Measurements from ENCODE around the gene TMEM235. TPM values are rescaled to one million over a fixed set of nuclear protein-coding genes. Genes with fewer than 3 reads are reported as not detected.
A peak's percentile ranks its signal among the peaks of the same experiment; 100 is the strongest.

TMEM235 gene
- total RNA-seq, 1 donor, result not detected

GRCh38 chr17:78238823-78239488 is 7.5 kb downstream of the TMEM235 start:
- no peak for DNase-seq (ENCODE audit: low read depth)
- no peak overlapping the region for H3K4me3 ChIP-seq (ENCODE audit: low read depth, low read length)
- no peak for TF ChIP-seq CTCF (IDR thresholded peaks at IDR 0.05; ENCODE audit: insufficient read depth, low read depth, low read length)

- TF ChIP-seq CTCF (IDR thresholded peaks at IDR 0.05; ENCODE audit: insufficient read depth, low read depth, low read length), result no peak
- no peak for DNase-seq (ENCODE audit: low read depth)
- H3K4me3 ChIP-seq (ENCODE audit: low read depth, low read length), result no peak overlapping the region
Measured at GRCh38 chr17:78239489-78239931, 8.1 kb downstream of the TMEM235 start.

GRCh38 chr17:78240012-78240655 is 8.7 kb downstream of the TMEM235 start:
- no peak for DNase-seq (ENCODE audit: low read depth)
- no peak for TF ChIP-seq CTCF (IDR thresholded peaks at IDR 0.05; ENCODE audit: insufficient read depth, low read depth, low read length)
- H3K4me3 ChIP-seq (ENCODE audit: low read depth, low read length), result no peak overlapping the region

GRCh38 chr17:78240839-78241238 is 9.4 kb downstream of the TMEM235 start:
- TF ChIP-seq CTCF (IDR thresholded peaks at IDR 0.05; ENCODE audit: insufficient read depth, low read depth, low read length), result no peak
- H3K4me3 ChIP-seq (ENCODE audit: low read depth, low read length), result no peak overlapping the region
- no peak for DNase-seq (ENCODE audit: low read depth)

GRCh38 chr17:78241277-78242023 is 10.0 kb downstream of the TMEM235 start:
- no peak for TF ChIP-seq CTCF (IDR thresholded peaks at IDR 0.05; ENCODE audit: insufficient read depth, low read depth, low read length)
- DNase-seq (ENCODE audit: low read depth), result peak; percentile 41
- H3K4me3 ChIP-seq (ENCODE audit: low read depth, low read length), result no peak overlapping the region

GRCh38 chr17:78242024-78242742 is 10.8 kb downstream of the TMEM235 start:
- no peak overlapping the region for H3K4me3 ChIP-seq (ENCODE audit: low read depth, low read length)

More at GRCh38 chr17:78242024-78242742, 10.8 kb downstream of the TMEM235 start:
- DNase-seq (ENCODE audit: low read depth), result no peak
- TF ChIP-seq CTCF (IDR thresholded peaks at IDR 0.05; ENCODE audit: insufficient read depth, low read depth, low read length), result no peak

All from fibroblast of villous mesenchyme (primary cell).